HepG2 (cell line): ENCODE data around the gene OR10G8. TPM values are rescaled to one million over a fixed set of nuclear protein-coding genes. Genes with fewer than 3 reads are reported as not detected.

Experiments
- ATAC-seq: fragments of 200-7000 bp; cut with Tn5 transposase; 3 replicates; pipeline ENCODE4 v1.9.1; 2020; ENCODE audit warnings: mild to moderate bottlenecking, moderate library complexity
- BruUV-seq: library from RNA; stranded (reverse); fragments of 400-500 nt; replicated peaks from 2 replicates; lab custom pipeline; 2021; lab: Mats Ljungman, UMichigan
- CTCF ChIA-PET: fragments of 300-600 bp; formaldehyde crosslinking; extraction: SDS; loops from one replicate; lab custom pipeline; 2021; ENCODE audit warnings: low total read pairs, inconsistent platforms, low intra/inter-chr PET ratio; lab: Yijun Ruan, JAX
- POLR2A ChIA-PET: fragments of 350-600 bp; sonication (Branson Sonifier 250); formaldehyde crosslinking; loops from one replicate; lab custom pipeline; 2020; ENCODE audit warnings: antibody characterized with exemption, inconsistent platforms; lab: Yijun Ruan, JAX
- DNase-seq: peaks from one replicate; pipeline ENCODE4 v3.0.0-alpha.2; 2015; ENCODE audit warnings: low spot score
- FAIRE-seq: peaks from 3 replicates; lab custom pipeline; 2011; peaks lifted over from hg19 to GRCh38; lab: Jason Lieb, UNC
- H2AFZ ChIP-seq: one replicate; pipeline ENCODE4 v1.6.1; 2011; ENCODE audit warnings: low read length, inconsistent platforms
- H3K27ac ChIP-seq: fragments of 300-600 bp; 3 replicates; pipeline ENCODE4 v1.8.0; 2011; ENCODE audit warnings: mixed run types, mild to moderate bottlenecking, mixed read lengths, low read length, inconsistent platforms; ENCODE audit not compliant: insufficient read depth; ENCODE audit errors: extremely low read length
- H3K27me3 ChIP-seq, 2 experiments: fragments of 200-600 bp in 1 of 2; 2 replicates in 1 of 2; 3 replicates in 1 of 2; pipeline versions ENCODE4 v1.6.0 to v1.8.0; 2011; ENCODE audit warnings: low read length in 2 of 2, mild to moderate bottlenecking in 2 of 2, moderate library complexity in 2 of 2, inconsistent platforms in 1 of 2; ENCODE audit not compliant: insufficient read depth in 2 of 2, control insufficient read depth in 1 of 2
- H3K36me3 ChIP-seq, 2 experiments: fragments of 200-600 bp in 1 of 2; replicated peaks in 1 of 2; 2 replicates in 1 of 2; 3 replicates in 1 of 2; pipeline versions ENCODE4 v1.5.1 to v1.8.0; 2011; ENCODE audit warnings: low read length in 2 of 2, inconsistent platforms in 1 of 2; ENCODE audit not compliant: insufficient read depth in 2 of 2, control insufficient read depth in 1 of 2
- H3K4me1 ChIP-seq: 2 replicates; pipeline ENCODE4 v1.5.1; 2012; ENCODE audit warnings: low read length, inconsistent platforms; ENCODE audit not compliant: insufficient read depth
- H3K4me2 ChIP-seq: 2 replicates; pipeline ENCODE4 v1.6.0; 2011; ENCODE audit warnings: low read depth, low read length, inconsistent platforms
- H3K4me3 ChIP-seq, 3 experiments: fragments of 200-600 bp in 1 of 3; sonication (generic), shearing (Covaris generic) in 1 of 3; replicated peaks in 1 of 3; 2 replicates each; pipeline ENCODE4 v1.5.1; 2011 to 2016; ENCODE audit warnings: low read length in 3 of 3, inconsistent platforms in 2 of 3, low read depth in 2 of 3, mild to moderate bottlenecking in 2 of 3, control low read depth in 1 of 3, mixed read lengths in 1 of 3; ENCODE audit not compliant: insufficient read depth in 1 of 3
- H3K79me2 ChIP-seq: one replicate; pipeline ENCODE4 v1.6.1; 2011; ENCODE audit warnings: low read length, inconsistent platforms; ENCODE audit not compliant: insufficient read depth
- H3K9ac ChIP-seq: 2 replicates; pipeline ENCODE4 v1.6.0; 2011; ENCODE audit warnings: mild to moderate bottlenecking, low read depth, low read length, inconsistent platforms; ENCODE audit not compliant: insufficient read depth
- H3K9me3 ChIP-seq: 2 replicates; pipeline ENCODE4 v1.5.1; 2012; ENCODE audit warnings: mild to moderate bottlenecking, low read length
- H4K20me1 ChIP-seq: 2 replicates; pipeline ENCODE4 v1.6.0; 2011; ENCODE audit warnings: inconsistent platforms, mild to moderate bottlenecking, low read length, moderate library complexity; ENCODE audit not compliant: insufficient read depth
- ATF7 ChIP-seq, 2 experiments: fragments of 450-650 bp in 1 of 2; sonication (generic) in 1 of 2; formaldehyde crosslinking in 1 of 2; IDR thresholded peaks; 2 replicates each; pipeline versions ENCODE4 v1.4.0 to v1.6.1; 2016 to 2020; ENCODE audit warnings: antibody characterized with exemption in 1 of 2, mild to moderate bottlenecking in 1 of 2, missing genetic modification reagents in 1 of 2
- CBX2 ChIP-seq, 2 experiments: fragments of 200-600 bp in 1 of 2; sonication (generic); formaldehyde crosslinking in 1 of 2; IDR thresholded peaks; 2 replicates each; pipeline versions ENCODE4 v1.7.0 to v1.8.1; 2018 to 2022; ENCODE audit warnings: low read depth in 2 of 2, low read length in 1 of 2, mild to moderate bottlenecking in 1 of 2, missing genetic modification reagents in 1 of 2
- HIVEP1 ChIP-seq: sonication (generic); formaldehyde crosslinking; IDR thresholded peaks from 2 replicates; pipeline ENCODE4 v1.4.0; 2020; ENCODE audit warnings: mild to moderate bottlenecking, missing genetic modification reagents
- MAFK ChIP-seq, 2 experiments: IDR thresholded peaks in 1 of 2; conservative IDR thresholded peaks in 1 of 2; 2 replicates each; pipeline ENCODE4 v1.6.1; 2011; ENCODE audit warnings: improper control_type of control experiment in 2 of 2, low read length in 2 of 2
- NPAS2 ChIP-seq: sonication (generic); formaldehyde crosslinking; IDR thresholded peaks from 2 replicates; pipeline ENCODE4 v1.8.0; 2022; ENCODE audit warnings: mild to moderate bottlenecking, missing genetic modification reagents, borderline replicate concordance
- POLR2G ChIP-seq: fragments of 200-400 bp; formaldehyde crosslinking; IDR thresholded peaks from 2 replicates; pipeline ENCODE4 v1.6.1; 2018; ENCODE audit warnings: mild to moderate bottlenecking, low read depth, low read length, moderate library complexity
- SCMH1 ChIP-seq: sonication (generic); formaldehyde crosslinking; IDR thresholded peaks from 2 replicates; pipeline ENCODE4 v1.9.0; 2021; ENCODE audit warnings: missing genetic modification reagents, mild to moderate bottlenecking, borderline replicate concordance
- SP4 ChIP-seq: sonication (generic); formaldehyde crosslinking; IDR thresholded peaks from 2 replicates; pipeline ENCODE4 v1.8.1; 2023; ENCODE audit warnings: mild to moderate bottlenecking, missing genetic modification reagents
- ZBTB42 ChIP-seq: sonication (generic); formaldehyde crosslinking; IDR thresholded peaks from 2 replicates; pipeline ENCODE4 v1.5.0; 2020; ENCODE audit warnings: mild to moderate bottlenecking, missing genetic modification reagents
- ZNF17 ChIP-seq: sonication (generic); formaldehyde crosslinking; IDR thresholded peaks from 2 replicates; pipeline ENCODE4 v1.5.0; 2020; ENCODE audit warnings: mild to moderate bottlenecking, missing genetic modification reagents
- ZNF335 ChIP-seq: sonication (generic); formaldehyde crosslinking; IDR thresholded peaks from 2 replicates; pipeline ENCODE4 v1.4.0; 2020; ENCODE audit warnings: missing genetic modification reagents
- ZNF567 ChIP-seq: sonication (generic); formaldehyde crosslinking; IDR thresholded peaks from 2 replicates; pipeline ENCODE4 v1.8.1; 2023; ENCODE audit warnings: mild to moderate bottlenecking, missing genetic modification reagents, borderline replicate concordance
- WGBS: methylation state at CpG from one replicate; pipeline ENCODE4 v1.1.6; 2017; ENCODE audit warnings: low lambda C conversion rate; 5-methylcytosine and 5-hydroxymethylcytosine counted together
- in situ Hi-C: cut with HindIII; loops from 2 replicates; pipeline ENCODE4 v1.10.0; 2017; ENCODE audit warnings: low pct_unique_long_range_greater_than_20kb; ENCODE audit not compliant: extremely low pct_ligation_motif_present
- intact Hi-C: fragments of 100-400 bp; cut with micrococcal nuclease; formaldehyde crosslinking; loops from one replicate; pipeline ENCODE4 v1.10.0; 2022; ENCODE audit not compliant: unreplicated experiment
- polyA plus RNA-seq, 8 experiments: library from polyadenylated mRNA; depleted of rRNA in 3 of 8; stranded (reverse) in 7 of 8; unstranded in 1 of 8; fragments of >200 nt; fragmentation: Illumina TruSeq in 4 of 8; extraction: Trizol in 4 of 8; gene quantifications; 2 replicates each; pipeline versions ENCODE4 v1.2.1 to v1.2.3, GENCODE V29; 2011 to 2016; ENCODE audit warnings: low read depth in 4 of 8, missing spikeins in 1 of 8, mixed read lengths in 1 of 8; ENCODE audit not compliant: insufficient read depth in 1 of 8
- total RNA-seq, 5 experiments: library from RNA; depleted of rRNA; stranded (reverse); fragments of >200 nt; fragmentation: Illumina TruSeq; extraction: Trizol; gene quantifications; 2 replicates each; pipeline ENCODE4 v1.2.3, GENCODE V29; 2016; ENCODE audit warnings: low read depth in 1 of 5
- TF ChIP-seq, protein P1 (sequence below): sonication (generic); formaldehyde crosslinking; IDR thresholded peaks from 2 replicates; pipeline ENCODE4 v1.8.0; 2022; ENCODE audit warnings: low read depth, missing genetic modification reagents
- TF ChIP-seq, protein P2 (sequence below): IDR thresholded peaks from 2 replicates; pipeline ENCODE4 v1.4.0; 2020; ENCODE audit warnings: mild to moderate bottlenecking, missing genetic modification reagents

Gene OR10G8
- total and polyA plus RNA-seq, 2 of the 13 experiments (the other 11 are each of a cell fraction or from before 2014, with no cell fraction given), result not detected

DNA sequence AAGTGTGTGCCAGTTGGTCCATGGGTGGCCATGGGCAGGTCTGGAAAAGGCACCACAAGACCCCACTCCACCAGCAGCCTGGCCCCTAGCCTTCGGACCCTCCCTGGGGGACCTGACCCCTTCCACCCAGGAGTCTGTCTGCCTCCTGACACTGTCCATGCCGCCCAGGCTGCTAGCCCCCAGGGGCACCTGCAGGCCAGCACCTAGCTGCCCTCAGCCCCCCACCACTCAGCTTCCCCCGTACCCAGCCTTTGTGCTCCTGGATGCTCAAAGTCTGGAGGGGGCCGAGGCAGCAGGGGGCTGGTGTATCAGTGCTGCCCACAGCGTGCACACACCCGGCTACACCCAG lies 48.9 kb downstream of the OR10G8 start:
- DNase-seq (no peak), ATAC-seq (peak; percentile 21; the same call in 2 of the 3 replicates), FAIRE-seq (no peak)
- no TSS peak for BruUV-seq
- no peaks in the 10 kb centered on the region for H4K20me1 ChIP-seq
- H3K27me3 ChIP-seq, result peaks cover 10 to 23% of the 10 kb centered on the region in 2 experiments; a peak in 4 of 5 replicates
- no peaks in the 10 kb centered on the region for H3K79me2 ChIP-seq
- no peaks in the 10 kb centered on the region for H3K36me3 ChIP-seq
- H3K4me2 ChIP-seq, result 0 out of 2 replicates have a peak overlapping the region, but pooled peaks have one; percentile 63
- intact Hi-C loops, result no loop called here
- no peaks in the 10 kb centered on the region for H3K9me3 ChIP-seq
- 0 out of 2 replicates have a peak, but pooled peaks cover 9% of the 10 kb centered on the region for H3K4me1 ChIP-seq
- H3K27ac ChIP-seq, result no peak overlapping the region
- no peak for TF ChIP-seq CBX2 (IDR thresholded peaks at IDR 0.05; ENCODE audit: low read depth, low read length)
- TF ChIP-seq CBX2 (CRISPR knock-in tag; IDR thresholded peaks at IDR 0.05; ENCODE audit: low read depth), result no peak
- TF ChIP-seq POLR2G, result no peak
- TF ChIP-seq, protein P1, sequence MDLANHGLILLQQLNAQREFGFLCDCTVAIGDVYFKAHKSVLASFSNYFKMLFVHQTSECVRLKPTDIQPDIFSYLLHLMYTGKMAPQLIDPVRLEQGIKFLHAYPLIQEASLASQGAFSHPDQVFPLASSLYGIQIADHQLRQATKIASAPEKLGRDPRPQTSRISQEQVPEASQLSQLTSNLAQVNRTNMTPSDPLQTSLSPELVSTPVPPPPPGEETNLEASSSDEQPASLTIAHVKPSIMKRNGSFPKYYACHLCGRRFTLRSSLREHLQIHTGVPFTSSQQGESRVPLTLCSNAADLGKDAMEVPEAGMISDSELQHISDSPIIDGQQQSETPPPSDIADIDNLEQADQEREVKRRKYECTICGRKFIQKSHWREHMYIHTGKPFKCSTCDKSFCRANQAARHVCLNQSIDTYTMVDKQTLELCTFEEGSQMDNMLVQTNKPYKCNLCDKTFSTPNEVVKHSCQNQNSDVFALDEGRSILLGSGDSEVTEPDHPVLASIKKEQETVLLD (CRISPR knock-in tag), result no peak
- no peak for TF ChIP-seq ZNF567 (CRISPR knock-in tag)
- no peak for TF ChIP-seq NPAS2 (CRISPR knock-in tag)
- no peak for TF ChIP-seq SP4 (CRISPR knock-in tag)
- TF ChIP-seq ATF7 (IDR thresholded peaks at IDR 0.05), result no peak
- TF ChIP-seq ATF7 (CRISPR knock-in tag; IDR thresholded peaks at IDR 0.05), result no peak
- no peak for TF ChIP-seq ZNF17
- TF ChIP-seq MAFK (conservative IDR thresholded peaks at IDR 0.05 in 1 of 2, IDR thresholded peaks at IDR 0.05 in 1 of 2; ENCODE audit: low read length in 2 of 2), result no peak
- TF ChIP-seq, protein P2, sequence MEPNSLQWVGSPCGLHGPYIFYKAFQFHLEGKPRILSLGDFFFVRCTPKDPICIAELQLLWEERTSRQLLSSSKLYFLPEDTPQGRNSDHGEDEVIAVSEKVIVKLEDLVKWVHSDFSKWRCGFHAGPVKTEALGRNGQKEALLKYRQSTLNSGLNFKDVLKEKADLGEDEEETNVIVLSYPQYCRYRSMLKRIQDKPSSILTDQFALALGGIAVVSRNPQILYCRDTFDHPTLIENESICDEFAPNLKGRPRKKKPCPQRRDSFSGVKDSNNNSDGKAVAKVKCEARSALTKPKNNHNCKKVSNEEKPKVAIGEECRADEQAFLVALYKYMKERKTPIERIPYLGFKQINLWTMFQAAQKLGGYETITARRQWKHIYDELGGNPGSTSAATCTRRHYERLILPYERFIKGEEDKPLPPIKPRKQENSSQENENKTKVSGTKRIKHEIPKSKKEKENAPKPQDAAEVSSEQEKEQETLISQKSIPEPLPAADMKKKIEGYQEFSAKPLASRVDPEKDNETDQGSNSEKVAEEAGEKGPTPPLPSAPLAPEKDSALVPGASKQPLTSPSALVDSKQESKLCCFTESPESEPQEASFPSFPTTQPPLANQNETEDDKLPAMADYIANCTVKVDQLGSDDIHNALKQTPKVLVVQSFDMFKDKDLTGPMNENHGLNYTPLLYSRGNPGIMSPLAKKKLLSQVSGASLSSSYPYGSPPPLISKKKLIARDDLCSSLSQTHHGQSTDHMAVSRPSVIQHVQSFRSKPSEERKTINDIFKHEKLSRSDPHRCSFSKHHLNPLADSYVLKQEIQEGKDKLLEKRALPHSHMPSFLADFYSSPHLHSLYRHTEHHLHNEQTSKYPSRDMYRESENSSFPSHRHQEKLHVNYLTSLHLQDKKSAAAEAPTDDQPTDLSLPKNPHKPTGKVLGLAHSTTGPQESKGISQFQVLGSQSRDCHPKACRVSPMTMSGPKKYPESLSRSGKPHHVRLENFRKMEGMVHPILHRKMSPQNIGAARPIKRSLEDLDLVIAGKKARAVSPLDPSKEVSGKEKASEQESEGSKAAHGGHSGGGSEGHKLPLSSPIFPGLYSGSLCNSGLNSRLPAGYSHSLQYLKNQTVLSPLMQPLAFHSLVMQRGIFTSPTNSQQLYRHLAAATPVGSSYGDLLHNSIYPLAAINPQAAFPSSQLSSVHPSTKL (CRISPR knock-in tag), result no peak
- no peak for TF ChIP-seq ZNF335
- TF ChIP-seq SCMH1 (CRISPR knock-in tag), result no peak
- no peak for TF ChIP-seq ZBTB42 (CRISPR knock-in tag)
- no peak for TF ChIP-seq HIVEP1 (CRISPR knock-in tag)
- CTCF ChIA-PET, result no interaction called here
- no peak overlapping the region for H2AFZ ChIP-seq
- in situ Hi-C loops, result loop anchor here (5.0 kb wide), 1 partner anchor 122 kb away; no protein-coding TSS in a partner anchor
- POLR2A ChIA-PET, result no interaction called here
- no peak overlapping the region for H3K4me3 ChIP-seq
- 14% methylated on average over 4 of the region's 6 CpGs for WGBS
- no peak overlapping the region for H3K9ac ChIP-seq
